ENCODE results near the gene COA3.

Gene COA3

DNA sequence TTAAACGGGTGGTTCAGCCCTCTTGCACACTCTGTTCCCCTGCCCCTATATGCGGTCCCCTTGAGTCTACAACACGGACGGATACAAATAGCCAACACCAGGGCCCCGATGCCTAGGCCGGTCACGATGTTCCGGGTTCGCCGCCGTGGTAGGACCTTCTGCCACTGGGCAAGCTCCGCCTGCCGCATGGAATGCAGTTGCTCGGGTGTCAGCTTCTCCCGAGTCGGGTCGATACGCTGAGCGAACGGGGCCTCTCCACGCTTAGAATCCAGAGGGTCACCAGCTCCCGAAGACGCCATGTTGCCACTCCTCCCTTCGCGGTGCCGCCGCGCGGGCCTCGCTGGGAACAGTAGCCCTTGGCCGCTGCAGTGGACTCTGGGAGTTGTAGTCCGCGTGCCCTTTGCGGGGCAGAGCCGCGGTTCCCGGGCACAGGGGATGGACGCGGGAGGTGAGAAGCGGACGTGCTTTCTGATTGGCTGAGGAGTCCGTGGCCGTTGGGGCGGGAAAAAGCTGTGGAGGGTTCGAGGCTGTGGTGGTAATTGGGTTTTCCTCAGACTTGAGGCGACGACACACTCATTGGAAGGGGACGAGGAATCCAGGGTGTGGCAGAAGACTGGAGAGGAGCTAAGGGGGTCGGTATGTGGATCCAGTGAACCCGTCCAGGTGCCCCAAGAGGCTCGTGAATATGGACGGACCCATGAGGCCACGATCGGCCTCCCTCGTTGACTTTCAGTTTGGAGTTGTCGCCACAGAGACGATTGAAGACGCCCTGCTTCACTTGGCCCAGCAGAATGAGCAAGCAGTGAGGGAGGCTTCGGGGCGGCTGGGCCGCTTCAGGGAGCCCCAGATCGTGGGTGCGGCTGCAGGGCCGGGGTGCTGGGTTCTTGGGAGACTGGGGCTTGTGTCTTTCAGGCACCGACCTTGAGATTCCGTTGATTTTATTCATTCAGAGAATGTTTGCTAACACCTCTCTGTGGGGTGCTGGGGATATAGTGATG, at the start of gene COA3, which contains the start of gene CNTD1:
Gene COA3 (minus strand): TSS at position 322 of the 998 bp plus-strand sequence. CDS start 23 bp downstream, at position 299.
Gene CNTD1 (plus strand): TSS at position 479 of the 998 bp plus-strand sequence. CDS start 207 bp downstream, at position 686.
- Histone ChIP-seq H3K36me3 (ENCODE audit: insufficient read depth, low read length) (no peaks in the 10 kb centered on the region), H3K9ac (ENCODE audit: insufficient read length) (peak within 1 kb of the TSS; percentile 94), H3K27ac (no peak within 1 kb of the TSS; the same call in 1 of the 2 replicates), H3K9me3 (ENCODE audit: low read depth, low read length) (no peaks in the 10 kb centered on the region), H3K4me3 (peak within 1 kb of the TSS; percentile 96)
- TF ChIP-seq POLR2AphosphoS5 (IDR thresholded peaks at IDR 0.05; ENCODE audit: borderline replicate concordance, low read depth, low read length) (peak; percentile 81), FOXP2 (optimal IDR thresholded peaks at IDR 0.05; ENCODE audit: control extremely low read depth, extremely low read length, insufficient read depth) (no peak), EZH2 (IDR thresholded peaks at IDR 0.05) (no peak)
- peak; percentile 34 for DNase-seq (ENCODE audit: low read depth, low spot score)

DNA sequence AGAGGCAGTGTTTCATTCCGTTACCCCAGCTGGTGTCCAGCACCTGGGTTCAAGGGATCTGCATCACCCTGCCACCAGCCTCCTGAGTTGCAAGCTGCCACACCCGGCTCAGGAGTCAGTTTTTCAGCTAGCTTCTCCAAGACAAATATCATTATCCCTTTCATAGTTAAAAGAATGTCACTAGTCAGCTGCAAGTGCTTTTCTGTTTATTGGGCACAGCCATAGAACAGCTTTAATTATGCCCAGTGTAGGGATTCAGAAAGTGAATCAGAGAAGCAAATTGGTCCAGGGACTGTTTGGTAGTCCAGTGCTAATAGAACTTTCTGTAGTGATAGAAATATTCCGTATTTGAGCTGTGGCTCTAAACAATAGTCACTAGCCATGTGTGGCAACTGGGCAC, 49.6 kb upstream of the COA3 start:
- no peak overlapping the region for H3K9ac ChIP-seq (ENCODE audit: insufficient read length)
- no peak overlapping the region for H3K4me3 ChIP-seq
- H3K27ac ChIP-seq, result no peak overlapping the region
- TF ChIP-seq EZH2 (IDR thresholded peaks at IDR 0.05) (no peak), FOXP2 (optimal IDR thresholded peaks at IDR 0.05; ENCODE audit: control extremely low read depth, extremely low read length, insufficient read depth) (no peak)
- peaks cover 22% of the 10 kb centered on the region for H3K36me3 ChIP-seq (ENCODE audit: insufficient read depth, low read length)
- no peak for DNase-seq (ENCODE audit: low read depth, low spot score)
- H3K9me3 ChIP-seq (ENCODE audit: low read depth, low read length), result no peaks in the 10 kb centered on the region

GRCh38 chr17:42846594-42847280, 48.2 kb upstream of the COA3 start:
- no peak for TF ChIP-seq EZH2 (IDR thresholded peaks at IDR 0.05)
- no peak; the same call in 1 of the 2 replicates for TF ChIP-seq POLR2AphosphoS5 (IDR thresholded peaks at IDR 0.05; ENCODE audit: borderline replicate concordance, low read depth, low read length)
- H3K36me3 ChIP-seq (ENCODE audit: insufficient read depth, low read length), result peaks cover 34% of the 10 kb centered on the region
- DNase-seq (ENCODE audit: low read depth, low spot score), result no peak
- H3K9me3 ChIP-seq (ENCODE audit: low read depth, low read length), result no peaks in the 10 kb centered on the region
- no peak overlapping the region for H3K9ac ChIP-seq (ENCODE audit: insufficient read length)
- no peak overlapping the region for H3K27ac ChIP-seq
- no peak overlapping the region for H3K4me3 ChIP-seq

GRCh38 chr17:42845918-42846593, 47.6 kb upstream of the COA3 start:
- H3K9ac ChIP-seq (ENCODE audit: insufficient read length), result no peak overlapping the region
- no peak overlapping the region for H3K4me3 ChIP-seq
- no peak overlapping the region for H3K27ac ChIP-seq
- TF ChIP-seq FOXP2 (optimal IDR thresholded peaks at IDR 0.05; ENCODE audit: control extremely low read depth, extremely low read length, insufficient read depth) (no peak), POLR2AphosphoS5 (IDR thresholded peaks at IDR 0.05; ENCODE audit: borderline replicate concordance, low read depth, low read length) (peak; percentile 27; the same call in 1 of the 2 replicates)
- no peaks in the 10 kb centered on the region for H3K9me3 ChIP-seq (ENCODE audit: low read depth, low read length)
- H3K36me3 ChIP-seq (ENCODE audit: insufficient read depth, low read length), result peaks cover 41% of the 10 kb centered on the region
- no peak for DNase-seq (ENCODE audit: low read depth, low spot score)

DNA sequence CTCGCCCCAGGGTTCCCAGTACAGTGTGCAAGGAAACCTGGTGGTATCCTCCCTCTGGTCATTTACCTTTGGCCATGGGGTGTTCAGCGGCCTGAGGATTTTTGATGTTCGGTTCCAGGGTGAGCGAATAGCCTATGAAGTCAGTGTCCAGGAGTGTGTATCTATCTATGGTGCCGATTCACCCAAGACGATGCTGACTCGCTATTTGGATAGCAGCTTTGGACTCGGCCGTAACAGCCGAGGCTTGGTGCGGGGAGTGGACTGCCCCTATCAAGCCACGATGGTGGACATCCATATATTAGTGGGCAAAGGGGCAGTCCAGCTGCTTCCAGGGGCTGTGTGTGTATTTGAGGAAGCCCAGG, 47.0 kb upstream of the COA3 start:
- Histone ChIP-seq H3K4me3 (no peak overlapping the region), H3K27ac (no peak overlapping the region), H3K36me3 (ENCODE audit: insufficient read depth, low read length) (peaks cover 44% of the 10 kb centered on the region), H3K9ac (ENCODE audit: insufficient read length) (no peak overlapping the region), H3K9me3 (ENCODE audit: low read depth, low read length) (no peaks in the 10 kb centered on the region)
- no peak for DNase-seq (ENCODE audit: low read depth, low spot score)
- TF ChIP-seq EZH2 (IDR thresholded peaks at IDR 0.05), result no peak
- no peak for TF ChIP-seq POLR2AphosphoS5 (IDR thresholded peaks at IDR 0.05; ENCODE audit: borderline replicate concordance, low read depth, low read length)
- no peak for TF ChIP-seq FOXP2 (optimal IDR thresholded peaks at IDR 0.05; ENCODE audit: control extremely low read depth, extremely low read length, insufficient read depth)

DNA sequence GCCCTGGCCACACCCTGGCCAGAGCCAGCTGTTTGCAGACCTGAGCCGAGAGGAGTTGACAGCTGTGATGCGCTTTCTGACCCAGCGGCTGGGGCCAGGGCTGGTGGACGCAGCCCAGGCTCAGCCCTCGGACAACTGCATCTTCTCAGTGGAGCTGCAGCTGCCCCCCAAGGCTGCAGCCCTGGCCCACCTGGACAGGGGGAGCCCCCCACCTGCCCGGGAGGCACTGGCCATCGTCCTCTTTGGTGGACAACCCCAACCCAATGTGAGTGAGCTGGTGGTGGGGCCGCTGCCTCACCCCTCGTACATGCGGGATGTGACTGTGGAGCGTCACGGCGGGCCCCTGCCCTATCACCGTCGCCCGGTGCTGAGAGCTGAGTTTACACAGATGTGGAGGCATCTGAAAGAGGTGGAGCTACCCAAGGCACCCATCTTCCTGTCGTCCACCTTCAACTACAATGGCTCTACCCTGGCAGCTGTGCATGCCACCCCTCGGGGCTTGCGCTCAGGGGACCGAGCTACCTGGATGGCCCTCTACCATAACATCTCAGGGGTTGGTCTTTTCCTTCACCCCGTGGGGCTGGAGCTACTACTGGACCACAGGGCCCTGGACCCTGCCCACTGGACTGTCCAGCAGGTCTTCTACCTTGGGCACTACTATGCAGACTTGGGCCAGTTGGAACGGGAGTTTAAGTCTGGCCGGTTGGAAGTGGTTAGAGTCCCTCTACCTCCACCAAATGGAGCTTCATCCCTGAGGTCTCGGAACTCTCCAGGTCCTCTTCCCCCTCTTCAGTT, 46.5 kb upstream of the COA3 start:
- no peak for DNase-seq (ENCODE audit: low read depth, low spot score)
- TF ChIP-seq FOXP2 (optimal IDR thresholded peaks at IDR 0.05; ENCODE audit: control extremely low read depth, extremely low read length, insufficient read depth), result no peak
- TF ChIP-seq POLR2AphosphoS5 (IDR thresholded peaks at IDR 0.05; ENCODE audit: borderline replicate concordance, low read depth, low read length), result no peak
- TF ChIP-seq EZH2 (IDR thresholded peaks at IDR 0.05), result no peak
- Histone ChIP-seq H3K9me3 (ENCODE audit: low read depth, low read length) (no peaks in the 10 kb centered on the region), H3K27ac (no peak overlapping the region), H3K36me3 (ENCODE audit: insufficient read depth, low read length) (peaks cover 47% of the 10 kb centered on the region), H3K9ac (ENCODE audit: insufficient read length) (no peak overlapping the region), H3K4me3 (no peak overlapping the region)

DNA sequence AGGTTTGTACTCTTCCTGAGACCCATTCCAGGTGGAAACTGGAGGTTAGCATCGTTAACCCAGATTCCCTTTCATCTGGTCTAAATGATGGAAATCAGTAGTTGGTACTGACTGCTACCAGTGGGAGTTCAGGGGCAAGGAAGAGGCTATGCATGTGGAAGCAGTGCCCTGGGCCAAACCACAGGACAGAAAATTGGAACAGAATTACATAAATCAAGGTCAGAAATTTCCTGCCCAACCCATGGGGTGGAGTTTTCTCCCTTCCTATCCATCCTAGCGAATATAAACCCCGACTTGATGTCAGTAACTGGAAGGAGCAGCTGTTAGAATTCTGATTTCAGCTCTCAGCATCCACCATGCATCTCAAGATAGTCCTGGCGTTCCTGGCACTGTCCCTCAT, 45.8 kb upstream of the COA3 start, which contains the start of gene AOC2:
Gene AOC2 (plus strand): TSS at position 310 of the 400 bp plus-strand sequence. CDS start 47 bp downstream, at position 357.
- H3K4me3 ChIP-seq, result no peak within 1 kb of the TSS
- no peak within 1 kb of the TSS for H3K9ac ChIP-seq (ENCODE audit: insufficient read length)
- no peak within 1 kb of the TSS for H3K27ac ChIP-seq
- H3K36me3 ChIP-seq (ENCODE audit: insufficient read depth, low read length), result peaks cover 51% of the 10 kb centered on the region
- TF ChIP-seq FOXP2 (optimal IDR thresholded peaks at IDR 0.05; ENCODE audit: control extremely low read depth, extremely low read length, insufficient read depth), result no peak
- no peak for TF ChIP-seq EZH2 (IDR thresholded peaks at IDR 0.05)
- TF ChIP-seq POLR2AphosphoS5 (IDR thresholded peaks at IDR 0.05; ENCODE audit: borderline replicate concordance, low read depth, low read length), result no peak
- no peak for DNase-seq (ENCODE audit: low read depth, low spot score)
- H3K9me3 ChIP-seq (ENCODE audit: low read depth, low read length), result no peaks in the 10 kb centered on the region
